Lower lobe of right lung (tissue), 2 donors: ENCODE results near the gene ERP27. TPM values are rescaled to one million over a fixed set of nuclear protein-coding genes. Genes with fewer than 3 reads are reported as not detected.

Experiments used
- ATAC-seq, 2 donors: fragments of 200-7000 bp; cut with Tn5 transposase; one replicate each; pipeline ENCODE4 v1.9.1; 2020 to 2022; ENCODE audit warnings: mild to moderate bottlenecking in 2 of 2, moderate library complexity in 2 of 2
- DNase-seq: peaks from one replicate; pipeline ENCODE4 v3.0.0-alpha.2; 2020
- H3K27ac ChIP-seq: fragments of 200-600 bp; one replicate; pipeline ENCODE4 v1.8.0; 2022
- H3K27me3 ChIP-seq: fragments of 200-600 bp; one replicate; pipeline ENCODE4 v1.8.0; 2022; ENCODE audit warnings: low read depth
- H3K36me3 ChIP-seq: fragments of 200-600 bp; one replicate; pipeline ENCODE4 v1.8.0; 2022; ENCODE audit warnings: mild to moderate bottlenecking
- H3K4me1 ChIP-seq: fragments of 200-600 bp; one replicate; pipeline ENCODE4 v1.8.0; 2022
- H3K4me3 ChIP-seq: fragments of 200-600 bp; one replicate; pipeline ENCODE4 v1.8.0; 2022; ENCODE audit warnings: mild to moderate bottlenecking
- H3K9me3 ChIP-seq: fragments of 200-600 bp; one replicate; pipeline ENCODE4 v1.8.0; 2022
- intact Hi-C: fragments of 100-400 bp; cut with DNase I; formaldehyde crosslinking; loops from one replicate; pipeline ENCODE4 v1.11.0; 2022
- total RNA-seq: library from RNA; stranded (reverse); fragmentation: NEBNext Ultra II Directional; extraction: Animal tissue kit (Norgen Biotek cat#: 25700); gene quantifications from one replicate; pipeline ENCODE4 v1.2.1, GENCODE V29; 2021
- TF ChIP-seq, protein P1 (sequence below): fragments of 200-600 bp; IDR thresholded peaks from one replicate; pipeline ENCODE4 v1.8.0; 2022; ENCODE audit warnings: antibody characterized with exemption, mild to moderate bottlenecking
- donor health status: DM: no; HTN: yes; CAD: no; lungs with severe emphysema.

The ERP27 gene
- total RNA-seq, 1 donor from 2014 or later, result 16.2 TPM

DNA sequence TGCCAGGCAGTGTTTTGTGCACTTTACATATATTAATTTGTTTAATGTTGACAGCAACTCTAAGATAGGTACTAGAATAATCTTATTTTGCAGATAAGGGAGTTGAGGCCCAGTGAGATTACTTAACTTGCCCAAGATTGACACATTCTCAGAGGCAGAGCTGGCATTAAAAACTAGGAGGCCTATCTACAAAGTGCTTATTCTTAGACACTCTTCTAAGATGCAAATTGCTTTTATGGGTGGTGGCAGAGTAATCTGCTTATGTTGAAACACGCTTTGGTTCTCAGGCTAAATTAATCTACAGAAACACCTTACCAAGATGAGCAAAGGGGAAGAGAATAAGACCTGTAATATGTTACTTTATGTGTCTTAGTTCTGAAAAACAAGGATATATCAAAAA is 59.8 kb downstream of the ERP27 start:
- Histone ChIP-seq H3K4me3 (no peak overlapping the region), H3K27ac (no peak overlapping the region), H3K4me1 (no peaks in the 10 kb centered on the region), H3K27me3 (no peaks in the 10 kb centered on the region), H3K36me3 (no peaks in the 10 kb centered on the region), H3K9me3 (no peaks in the 10 kb centered on the region)
- intact Hi-C loops, result no loop called here
- ATAC-seq, result no peak
- DNase-seq, result no peak
- TF ChIP-seq, protein P1, sequence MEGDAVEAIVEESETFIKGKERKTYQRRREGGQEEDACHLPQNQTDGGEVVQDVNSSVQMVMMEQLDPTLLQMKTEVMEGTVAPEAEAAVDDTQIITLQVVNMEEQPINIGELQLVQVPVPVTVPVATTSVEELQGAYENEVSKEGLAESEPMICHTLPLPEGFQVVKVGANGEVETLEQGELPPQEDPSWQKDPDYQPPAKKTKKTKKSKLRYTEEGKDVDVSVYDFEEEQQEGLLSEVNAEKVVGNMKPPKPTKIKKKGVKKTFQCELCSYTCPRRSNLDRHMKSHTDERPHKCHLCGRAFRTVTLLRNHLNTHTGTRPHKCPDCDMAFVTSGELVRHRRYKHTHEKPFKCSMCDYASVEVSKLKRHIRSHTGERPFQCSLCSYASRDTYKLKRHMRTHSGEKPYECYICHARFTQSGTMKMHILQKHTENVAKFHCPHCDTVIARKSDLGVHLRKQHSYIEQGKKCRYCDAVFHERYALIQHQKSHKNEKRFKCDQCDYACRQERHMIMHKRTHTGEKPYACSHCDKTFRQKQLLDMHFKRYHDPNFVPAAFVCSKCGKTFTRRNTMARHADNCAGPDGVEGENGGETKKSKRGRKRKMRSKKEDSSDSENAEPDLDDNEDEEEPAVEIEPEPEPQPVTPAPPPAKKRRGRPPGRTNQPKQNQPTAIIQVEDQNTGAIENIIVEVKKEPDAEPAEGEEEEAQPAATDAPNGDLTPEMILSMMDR, result no peak

DNA sequence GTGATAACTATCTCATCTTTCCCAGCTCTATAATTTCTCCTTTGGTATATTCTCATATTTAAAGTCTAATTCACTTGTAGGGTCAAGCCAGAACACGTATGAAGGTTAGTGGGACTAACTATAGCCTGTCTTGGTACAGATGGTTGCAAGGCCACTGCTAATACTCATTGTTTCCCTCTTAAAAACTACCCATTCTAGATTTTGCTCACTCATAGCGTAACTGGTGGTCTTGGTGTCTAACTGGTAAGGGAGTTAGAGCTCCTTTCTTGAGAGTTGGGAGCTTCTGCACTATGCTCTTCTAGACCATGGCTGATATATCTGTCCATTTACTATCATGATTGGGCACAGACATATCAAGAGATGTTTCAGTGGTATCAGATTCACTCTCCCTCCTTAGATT is 61.5 kb downstream of the ERP27 start:
- no peaks in the 10 kb centered on the region for H3K9me3 ChIP-seq
- DNase-seq (no peak), ATAC-seq (no peak)
- H3K27me3 ChIP-seq, result no peaks in the 10 kb centered on the region
- TF ChIP-seq, protein P1, result no peak
- no peaks in the 10 kb centered on the region for H3K36me3 ChIP-seq
- H3K27ac ChIP-seq, result no peak overlapping the region
- H3K4me1 ChIP-seq, result no peaks in the 10 kb centered on the region
- intact Hi-C loops, result no loop called here
- H3K4me3 ChIP-seq, result no peak overlapping the region

DNA sequence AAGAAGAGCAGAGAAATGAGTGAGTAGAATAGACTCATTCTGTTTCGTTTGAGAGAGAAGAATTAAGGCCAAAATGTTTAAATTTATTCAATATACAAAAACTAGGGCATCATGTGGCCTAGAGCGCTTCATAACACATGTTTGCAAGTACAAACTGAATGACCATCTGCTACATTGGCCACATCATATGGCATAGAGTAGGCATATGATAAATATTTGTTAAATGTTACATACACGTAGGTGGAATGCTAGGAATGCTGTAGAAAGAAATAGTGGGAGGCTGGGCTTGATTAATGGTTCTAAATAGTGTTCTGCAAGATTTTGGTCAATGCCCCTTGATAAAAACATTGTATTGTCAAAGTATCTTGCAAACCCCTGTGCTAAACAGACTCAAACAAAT is 63.5 kb downstream of the ERP27 start:
- intact Hi-C loops, result no loop called here
- Histone ChIP-seq H3K27me3 (no peaks in the 10 kb centered on the region), H3K36me3 (no peaks in the 10 kb centered on the region), H3K4me1 (no peaks in the 10 kb centered on the region), H3K9me3 (no peaks in the 10 kb centered on the region), H3K4me3 (no peak overlapping the region), H3K27ac (no peak overlapping the region)
- ATAC-seq (no peak), DNase-seq (no peak)
- TF ChIP-seq, protein P1, result no peak

DNA sequence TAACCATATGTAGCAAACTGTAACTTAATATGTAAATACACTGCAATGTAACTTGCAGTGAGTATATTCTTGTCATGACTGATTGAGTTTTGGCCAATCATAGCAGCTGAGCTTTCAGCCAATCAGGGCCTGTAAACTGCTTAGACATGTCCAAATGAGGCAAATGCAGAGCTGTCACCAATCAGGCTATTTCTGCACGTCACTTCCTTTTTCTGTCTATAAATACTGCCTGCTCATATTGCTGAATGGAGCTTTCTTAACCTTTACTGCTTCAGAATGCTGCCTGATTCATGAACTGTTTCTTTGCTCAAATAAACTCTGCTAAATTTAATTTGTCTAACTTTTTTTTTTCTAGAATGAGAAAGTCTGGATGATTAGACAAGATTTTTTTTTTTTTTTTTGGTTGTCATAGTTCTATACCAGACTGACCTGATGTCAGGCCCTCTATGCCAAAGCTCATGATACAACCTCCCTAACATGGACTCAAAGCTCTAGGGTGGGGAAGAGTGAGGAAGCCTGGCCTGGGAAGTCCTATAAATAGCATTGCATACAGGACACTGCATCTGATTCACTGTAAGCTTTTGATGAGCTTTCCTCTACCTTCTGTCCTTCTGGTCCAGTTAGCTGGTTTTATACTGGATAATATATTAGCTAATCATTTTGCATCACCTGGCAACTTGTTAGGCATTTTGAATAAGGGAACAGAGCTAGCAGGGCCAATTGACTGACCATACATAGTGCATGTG is 64.7 kb downstream of the ERP27 start:
- intact Hi-C loops, result no loop called here

DNA sequence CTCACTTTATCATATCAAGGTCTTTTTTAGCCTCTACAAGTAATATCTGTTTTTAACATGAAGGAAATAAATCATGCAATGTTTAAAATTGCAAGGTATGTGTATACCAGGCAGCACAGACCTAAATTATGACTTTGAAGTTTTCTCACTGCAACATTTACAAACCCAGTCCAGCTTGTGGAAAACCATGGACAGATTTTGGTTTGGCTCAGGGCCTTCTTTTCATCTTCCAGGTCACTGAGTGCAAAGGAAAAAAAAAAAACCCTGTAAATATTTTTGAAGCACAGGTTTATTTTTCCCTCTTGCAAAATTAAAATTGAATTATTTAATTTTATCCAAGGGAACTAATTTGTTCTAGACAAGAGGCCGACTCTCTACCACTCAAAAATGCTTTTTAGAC is 66.5 kb downstream of the ERP27 start:
- Histone ChIP-seq H3K9me3 (no peaks in the 10 kb centered on the region), H3K4me3 (no peak overlapping the region), H3K36me3 (no peaks in the 10 kb centered on the region), H3K27me3 (no peaks in the 10 kb centered on the region), H3K4me1 (no peaks in the 10 kb centered on the region), H3K27ac (no peak overlapping the region)
- ATAC-seq, result no peak
- TF ChIP-seq, protein P1, result no peak
- intact Hi-C loops, result no loop called here
- DNase-seq, result no peak

More for the DNA sequence above, 64.7 kb downstream of the ERP27 start:
- TF ChIP-seq, protein P1, result no peak
- Histone ChIP-seq H3K36me3 (no peaks in the 10 kb centered on the region), H3K27ac (no peak overlapping the region), H3K4me1 (no peaks in the 10 kb centered on the region), H3K27me3 (no peaks in the 10 kb centered on the region), H3K9me3 (no peaks in the 10 kb centered on the region), H3K4me3 (no peak overlapping the region)
- no peak for ATAC-seq
- no peak for DNase-seq
